Activated B cell treated with CpG ODN at 0.5 μM for 24 hours (primary cell): ENCODE measurements around the gene KIAA1328. TPM values are rescaled to one million over a fixed set of nuclear protein-coding genes. Genes with fewer than 3 reads are reported as not detected.

Source experiments
- ATAC-seq: fragments of 200-7000 bp; cut with Tn5 transposase; one replicate; pipeline ENCODE4 v1.10.0; 2021; ENCODE audit warnings: low read depth, mild to moderate bottlenecking, moderate library complexity
- CTCF ChIA-PET: fragments of 350-600 bp; sonication (Branson Sonifier 250); formaldehyde crosslinking; loops from one replicate; lab custom pipeline; 2021; ENCODE audit warnings: antibody characterized with exemption; lab: Charles Lee
- POLR2A ChIA-PET: fragments of 350-600 bp; sonication (Branson Sonifier 250); formaldehyde crosslinking; loops from one replicate; lab custom pipeline; 2021; ENCODE audit warnings: antibody characterized with exemption; lab: Charles Lee
- DNase-seq: peaks from one replicate; pipeline ENCODE4 v3.0.0; 2022
- H3K27ac Mint-ChIP-seq: one replicate; pipeline ENCODE4 v1.8.0; 2020; ENCODE audit warnings: mixed read lengths
- H3K27me3 Mint-ChIP-seq: one replicate; pipeline ENCODE4 v1.8.0; 2021; ENCODE audit warnings: mixed read lengths
- H3K36me3 Mint-ChIP-seq: one replicate; pipeline ENCODE4 v1.8.0; 2021; ENCODE audit warnings: low read depth, mixed read lengths
- H3K4me1 Mint-ChIP-seq: one replicate; pipeline ENCODE4 v1.8.0; 2021; ENCODE audit warnings: mixed read lengths
- H3K4me3 Mint-ChIP-seq: one replicate; pipeline ENCODE4 v1.8.0; 2020; ENCODE audit warnings: mild to moderate bottlenecking, mixed read lengths
- H3K9me3 Mint-ChIP-seq: one replicate; pipeline ENCODE4 v1.8.0; 2020; ENCODE audit warnings: mixed read lengths
- CTCF ChIP-seq: fragments of 200-600 bp; IDR thresholded peaks from one replicate; pipeline ENCODE4 v1.8.0; 2022; ENCODE audit warnings: antibody characterized with exemption, mild to moderate bottlenecking
- intact Hi-C: fragments of 100-400 bp; cut with micrococcal nuclease; formaldehyde crosslinking; loops from one replicate; pipeline ENCODE4 v1.15.1; 2024
- total RNA-seq: library from RNA; stranded (reverse); gene quantifications from 2 replicates; pipeline ENCODE4 v1.2.3, GENCODE V29; 2022

KIAA1328 gene
- total RNA-seq, 1 donor from 2014 or later, result 12.9 TPM

- CTCF ChIA-PET, result no interaction called here
- intact Hi-C loops, result no loop called here
Measured at GRCh38 chr18:37019157-37019827, 190.4 kb downstream of the KIAA1328 start.

GRCh38 chr18:37033419-37033818, 204.5 kb downstream of the KIAA1328 start:
- Mint-ChIP-seq H3K4me1 (no peaks in the 10 kb centered on the region), H3K27me3 (no peaks in the 10 kb centered on the region), H3K27ac (no peak overlapping the region), H3K4me3 (no peak overlapping the region), H3K36me3 (peaks cover 26% of the 10 kb centered on the region), H3K9me3 (peaks cover 18% of the 10 kb centered on the region)
- POLR2A ChIA-PET, result no interaction called here
- CTCF ChIA-PET, result no interaction called here
- no peak for DNase-seq
- no peak for ATAC-seq
- intact Hi-C loops, result no loop called here
- TF ChIP-seq CTCF, result no peak

More at GRCh38 chr18:37019157-37019827, 190.4 kb downstream of the KIAA1328 start:
- no peaks in the 10 kb centered on the region for H3K27me3 Mint-ChIP-seq
- no peaks in the 10 kb centered on the region for H3K4me1 Mint-ChIP-seq
- ATAC-seq (no peak), DNase-seq (no peak)
- peaks cover 37% of the 10 kb centered on the region for H3K9me3 Mint-ChIP-seq
- TF ChIP-seq CTCF, result no peak
- POLR2A ChIA-PET, result no interaction called here
- peaks cover 58% of the 10 kb centered on the region for H3K36me3 Mint-ChIP-seq
- no peak overlapping the region for H3K27ac Mint-ChIP-seq
- no peak overlapping the region for H3K4me3 Mint-ChIP-seq

- DNase-seq (no peak), ATAC-seq (no peak)
- H3K4me1 Mint-ChIP-seq, result no peaks in the 10 kb centered on the region
- intact Hi-C loops, result no loop called here
- no peaks in the 10 kb centered on the region for H3K27me3 Mint-ChIP-seq
- peaks cover 25% of the 10 kb centered on the region for H3K9me3 Mint-ChIP-seq
- CTCF ChIA-PET, result no interaction called here
- H3K36me3 Mint-ChIP-seq, result peaks cover 37% of the 10 kb centered on the region
- POLR2A ChIA-PET, result no interaction called here
- no peak overlapping the region for H3K4me3 Mint-ChIP-seq
- no peak overlapping the region for H3K27ac Mint-ChIP-seq
- TF ChIP-seq CTCF, result no peak
Measured at GRCh38 chr18:37042381-37042780, 213.5 kb downstream of the KIAA1328 start.

- no peak for ATAC-seq
- no peaks in the 10 kb centered on the region for H3K4me1 Mint-ChIP-seq
- H3K9me3 Mint-ChIP-seq, result peaks cover 18% of the 10 kb centered on the region
- H3K36me3 Mint-ChIP-seq, result peaks cover 14% of the 10 kb centered on the region
- H3K4me3 Mint-ChIP-seq, result no peak overlapping the region
- intact Hi-C loops, result no loop called here
- DNase-seq, result no peak
- POLR2A ChIA-PET, result no interaction called here
- no peak overlapping the region for H3K27ac Mint-ChIP-seq
- CTCF ChIA-PET, result no interaction called here
- H3K27me3 Mint-ChIP-seq, result no peaks in the 10 kb centered on the region
- TF ChIP-seq CTCF, result no peak
Measured at GRCh38 chr18:37055137-37055802, 226.3 kb downstream of the KIAA1328 start.

GRCh38 chr18:37064187-37064586, 235.3 kb downstream of the KIAA1328 start:
- CTCF ChIA-PET, result no interaction called here
- intact Hi-C loops, result no loop called here

More at GRCh38 chr18:37064187-37064586, 235.3 kb downstream of the KIAA1328 start:
- H3K27me3 Mint-ChIP-seq, result no peaks in the 10 kb centered on the region
- POLR2A ChIA-PET, result no interaction called here
- no peak overlapping the region for H3K27ac Mint-ChIP-seq
- ATAC-seq (no peak), DNase-seq (no peak)
- H3K4me3 Mint-ChIP-seq, result no peak overlapping the region
- TF ChIP-seq CTCF, result no peak
- no peaks in the 10 kb centered on the region for H3K9me3 Mint-ChIP-seq
- H3K36me3 Mint-ChIP-seq, result peaks cover 22% of the 10 kb centered on the region
- H3K4me1 Mint-ChIP-seq, result no peaks in the 10 kb centered on the region
